OCI-LY3 (cell line): Measurements from ENCODE around the gene DGKB.
"Not testable (repeated sequence)": the region's sequence is repeated elsewhere in the genome, so short reads cannot be mapped to it uniquely, and the experiment has no call there.

ENCODE experiments used
- H2AFZ ChIP-seq: fragments of 200-600, 300-600 bp; shearing (Covaris generic); 2 replicates; pipeline ENCODE4 v1.6.0; 2014; ENCODE audit warnings: antibody characterized with exemption, low read depth, low read length
- H3K27ac ChIP-seq: fragments of 200-600, 300-600 bp; sonication (generic); 2 replicates; pipeline ENCODE4 v1.5.1; 2014; ENCODE audit warnings: mild to moderate bottlenecking, low read length, moderate library complexity, mixed read lengths
- H3K27me3 ChIP-seq: fragments of 200-600, 300-600 bp; sonication (generic); 2 replicates; pipeline ENCODE4 v1.6.1; 2014; ENCODE audit warnings: low read depth, low read length, mixed read lengths
- H3K36me3 ChIP-seq: fragments of 200-600, 300-600 bp; sonication (generic); replicated peaks from 2 replicates; pipeline ENCODE3; 2014; ENCODE audit warnings: low read depth, low read length, mixed read lengths
- H3K4me1 ChIP-seq: fragments of 300-600, 200-600 bp; sonication (generic); 2 replicates; pipeline ENCODE4 v1.6.1; 2014; ENCODE audit warnings: low read length, mixed read lengths
- H3K4me2 ChIP-seq: fragments of 200-600, 300-600 bp; sonication (generic); 2 replicates; pipeline ENCODE4 v1.6.1; 2014; ENCODE audit warnings: low read length, mixed read lengths
- H3K4me3 ChIP-seq: fragments of 300-600, 200-600 bp; sonication (generic); 2 replicates; pipeline ENCODE4 v1.5.1; 2014; ENCODE audit warnings: antibody characterized with exemption, mild to moderate bottlenecking, low read length, moderate library complexity
- H3K79me2 ChIP-seq: fragments of 300-600, 200-600 bp; shearing (Covaris generic); 2 replicates; pipeline ENCODE4 v1.6.1; 2014; ENCODE audit warnings: mild to moderate bottlenecking, low read length, mixed read lengths
- H3K9ac ChIP-seq: fragments of 300-600, 200-600 bp; shearing (Covaris generic); 2 replicates; pipeline ENCODE4 v1.6.0; 2014; ENCODE audit warnings: mild to moderate bottlenecking, low read length, moderate library complexity
- H3K9me3 ChIP-seq: fragments of 200-600, 300-600 bp; shearing (Covaris generic); 2 replicates; pipeline ENCODE4 v1.6.1; 2014; ENCODE audit warnings: low read length, mixed read lengths; ENCODE audit not compliant: insufficient read depth
- H4K20me1 ChIP-seq: fragments of 200-600, 300-600 bp; sonication (generic); 2 replicates; pipeline ENCODE4 v1.6.1; 2016; ENCODE audit warnings: low read length, mixed read lengths; ENCODE audit not compliant: insufficient read depth
- EZH2phosphoT487 ChIP-seq: fragments of 200-600 bp; shearing (Covaris generic); IDR thresholded peaks from 2 replicates; pipeline ENCODE4 v1.6.1; 2018; ENCODE audit warnings: antibody characterized with exemption, mixed run types, low read depth
- TF ChIP-seq, protein P1 (sequence below): fragments of 200-600, 300-600 bp; sonication (generic); IDR thresholded peaks from 2 replicates; pipeline ENCODE4 v1.5.1; 2014; ENCODE audit warnings: antibody characterized with exemption, low read length, low read depth

The DGKB gene

DNA sequence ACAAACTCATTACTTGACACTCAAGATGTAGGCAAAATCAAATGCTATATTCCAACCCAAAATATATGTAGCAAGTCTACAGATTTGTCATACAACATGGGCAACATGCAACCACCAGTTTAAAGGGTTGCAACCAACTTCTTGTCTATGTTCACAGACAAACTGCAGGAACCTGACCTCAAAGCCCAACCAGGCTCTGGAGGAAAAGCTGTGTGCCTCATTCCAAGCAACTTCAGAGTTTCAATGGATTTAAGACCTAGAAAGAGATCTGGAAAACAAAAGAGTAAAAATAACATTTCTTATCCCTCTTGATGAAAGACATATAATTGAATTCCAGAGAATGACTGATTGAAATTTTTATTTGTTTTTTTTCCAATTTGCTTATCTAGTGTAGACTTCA is 612.6 kb downstream of the DGKB start:
- Histone ChIP-seq H4K20me1 (no peaks in the 10 kb centered on the region), H3K4me1 (peaks cover 3% of the 10 kb centered on the region; the same call in 1 of the 2 replicates), H3K4me2 (no peak overlapping the region), H2AFZ (no peak overlapping the region), H3K4me3 (no peak overlapping the region), H3K79me2 (no peaks in the 10 kb centered on the region), H3K9ac (no peak overlapping the region), H3K36me3 (no peaks in the 10 kb centered on the region), H3K27ac (no peak overlapping the region), H3K9me3 (no peaks in the 10 kb centered on the region), H3K27me3 (no peaks in the 10 kb centered on the region)
- TF ChIP-seq, protein P1, sequence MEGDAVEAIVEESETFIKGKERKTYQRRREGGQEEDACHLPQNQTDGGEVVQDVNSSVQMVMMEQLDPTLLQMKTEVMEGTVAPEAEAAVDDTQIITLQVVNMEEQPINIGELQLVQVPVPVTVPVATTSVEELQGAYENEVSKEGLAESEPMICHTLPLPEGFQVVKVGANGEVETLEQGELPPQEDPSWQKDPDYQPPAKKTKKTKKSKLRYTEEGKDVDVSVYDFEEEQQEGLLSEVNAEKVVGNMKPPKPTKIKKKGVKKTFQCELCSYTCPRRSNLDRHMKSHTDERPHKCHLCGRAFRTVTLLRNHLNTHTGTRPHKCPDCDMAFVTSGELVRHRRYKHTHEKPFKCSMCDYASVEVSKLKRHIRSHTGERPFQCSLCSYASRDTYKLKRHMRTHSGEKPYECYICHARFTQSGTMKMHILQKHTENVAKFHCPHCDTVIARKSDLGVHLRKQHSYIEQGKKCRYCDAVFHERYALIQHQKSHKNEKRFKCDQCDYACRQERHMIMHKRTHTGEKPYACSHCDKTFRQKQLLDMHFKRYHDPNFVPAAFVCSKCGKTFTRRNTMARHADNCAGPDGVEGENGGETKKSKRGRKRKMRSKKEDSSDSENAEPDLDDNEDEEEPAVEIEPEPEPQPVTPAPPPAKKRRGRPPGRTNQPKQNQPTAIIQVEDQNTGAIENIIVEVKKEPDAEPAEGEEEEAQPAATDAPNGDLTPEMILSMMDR = no peak
- TF ChIP-seq EZH2phosphoT487 = no peak

DNA sequence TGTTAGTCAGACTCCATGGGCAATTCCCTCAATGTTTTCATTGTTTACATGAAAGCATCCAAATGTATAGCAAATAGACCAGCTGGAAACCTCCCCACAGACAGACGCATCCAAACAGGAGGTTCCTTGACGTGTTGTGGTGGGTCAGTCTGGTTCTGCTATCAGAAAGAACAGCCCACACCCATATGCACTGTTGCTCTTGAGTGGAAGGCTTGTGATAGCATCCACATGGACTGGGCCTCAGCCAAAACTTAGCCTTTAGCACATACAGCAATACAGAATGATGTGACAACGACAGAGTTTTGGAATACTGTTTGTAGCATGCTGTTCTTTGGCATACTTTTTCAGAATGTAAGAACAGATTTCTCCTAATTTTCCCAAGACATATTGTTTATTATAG is 613.9 kb downstream of the DGKB start:
- Histone ChIP-seq H3K27ac (no peak overlapping the region), H3K36me3 (no peaks in the 10 kb centered on the region), H4K20me1 (no peaks in the 10 kb centered on the region), H3K79me2 (no peaks in the 10 kb centered on the region), H3K9ac (no peak overlapping the region), H3K4me3 (no peak overlapping the region), H2AFZ (no peak overlapping the region), H3K4me2 (no peak overlapping the region), H3K27me3 (no peaks in the 10 kb centered on the region), H3K4me1 (peaks cover 3% of the 10 kb centered on the region; the same call in 1 of the 2 replicates), H3K9me3 (no peaks in the 10 kb centered on the region)
- TF ChIP-seq, protein P1 = no peak
- no peak for TF ChIP-seq EZH2phosphoT487

DNA sequence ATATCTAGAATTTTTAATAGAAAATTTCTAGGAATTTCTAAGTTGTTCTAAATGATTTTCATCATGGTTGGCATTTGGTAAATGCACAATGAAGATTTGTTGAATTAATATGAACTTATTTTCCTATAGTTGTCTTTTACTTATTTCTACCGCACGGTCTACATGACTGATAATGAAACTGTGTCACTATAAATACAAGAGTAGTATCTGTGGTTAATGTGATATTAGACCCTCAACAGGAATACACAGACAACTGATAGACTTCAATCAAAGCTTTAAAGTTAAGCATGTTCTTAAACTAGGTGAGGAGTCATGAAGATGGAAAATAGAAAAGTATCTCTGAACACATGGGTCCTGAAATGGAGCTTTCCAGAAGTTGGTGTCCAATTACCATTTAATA is 615.2 kb downstream of the DGKB start:
- Histone ChIP-seq H3K79me2 (no peaks in the 10 kb centered on the region), H2AFZ (no peak overlapping the region), H4K20me1 (no peaks in the 10 kb centered on the region), H3K4me2 (no peak overlapping the region), H3K4me3 (no peak overlapping the region), H3K9me3 (no peaks in the 10 kb centered on the region), H3K36me3 (no peaks in the 10 kb centered on the region), H3K9ac (no peak overlapping the region), H3K27me3 (no peaks in the 10 kb centered on the region), H3K27ac (no peak overlapping the region), H3K4me1 (peaks cover 3% of the 10 kb centered on the region; the same call in 1 of the 2 replicates)
- TF ChIP-seq, protein P1 = no peak
- no peak for TF ChIP-seq EZH2phosphoT487

DNA sequence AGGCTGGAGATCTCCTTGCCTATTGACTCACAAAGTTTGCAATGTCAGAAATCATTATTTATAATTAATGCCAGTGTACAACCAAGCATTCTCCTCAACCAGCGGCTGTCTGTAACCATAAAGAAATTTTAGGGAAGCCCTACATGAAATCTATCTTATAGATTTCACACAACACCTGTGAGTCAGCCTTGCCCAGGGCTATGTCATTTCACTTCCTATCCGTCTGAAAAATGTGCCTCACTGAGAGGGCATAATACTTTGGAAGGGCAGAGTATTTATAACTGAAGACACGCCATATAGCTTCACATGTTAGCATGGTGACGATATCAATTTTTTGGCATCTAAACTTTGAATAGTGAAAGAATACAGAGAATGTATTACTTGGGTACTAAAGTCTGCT is 616.5 kb downstream of the DGKB start:
- H3K9ac ChIP-seq = no peak overlapping the region
- TF ChIP-seq, protein P1 = no peak
- no peak for TF ChIP-seq EZH2phosphoT487
- H3K27me3 ChIP-seq = no peaks in the 10 kb centered on the region
- peaks cover 3% of the 10 kb centered on the region; the same call in 1 of the 2 replicates for H3K4me1 ChIP-seq
- H3K9me3 ChIP-seq = no peaks in the 10 kb centered on the region
- H3K79me2 ChIP-seq = no peaks in the 10 kb centered on the region
- no peak overlapping the region for H3K4me2 ChIP-seq
- H4K20me1 ChIP-seq = no peaks in the 10 kb centered on the region
- H3K36me3 ChIP-seq = no peaks in the 10 kb centered on the region
- no peak overlapping the region for H3K27ac ChIP-seq
- H3K4me3 ChIP-seq = no peak overlapping the region
- H2AFZ ChIP-seq = no peak overlapping the region

DNA sequence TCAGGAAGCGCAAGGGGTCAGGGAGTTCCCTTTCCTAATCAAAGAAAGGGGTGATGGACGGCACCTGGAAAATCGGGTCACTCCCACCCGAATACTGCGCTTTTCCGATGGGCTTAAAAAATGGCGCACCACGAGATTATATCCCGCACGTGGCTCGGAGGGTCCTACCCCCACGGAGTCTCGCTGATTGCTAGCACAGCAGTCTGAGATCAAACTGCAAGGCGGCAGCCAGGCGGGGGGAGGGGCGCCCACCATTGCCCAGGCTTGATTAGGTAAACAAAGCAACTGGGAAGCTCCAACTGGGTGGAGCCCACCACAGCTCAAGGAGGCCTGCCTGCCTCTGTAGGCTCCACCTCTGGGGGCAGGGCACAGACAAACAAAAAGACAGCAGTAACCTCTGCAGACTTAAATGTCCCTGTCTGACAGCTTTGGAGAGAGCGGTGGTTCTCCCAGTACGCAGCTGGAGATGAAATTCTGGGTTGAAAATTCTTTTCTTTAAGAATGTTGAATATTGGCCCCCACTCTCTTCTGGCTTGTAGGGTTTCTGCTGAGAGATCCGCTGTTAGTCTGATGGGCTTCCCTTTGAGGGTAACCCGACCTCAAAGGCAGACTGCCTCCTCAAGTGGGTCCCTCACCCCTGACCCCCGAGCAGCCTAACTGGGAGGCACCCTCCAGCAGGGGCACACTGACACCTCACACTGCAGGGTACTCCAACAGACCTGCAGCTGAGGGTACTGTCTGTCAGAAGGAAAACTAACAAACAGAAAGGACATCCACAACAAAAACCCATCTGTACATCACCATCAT is 623.3 kb downstream of the DGKB start:
- H3K4me1 ChIP-seq, H3K9me3 ChIP-seq, H3K79me2 ChIP-seq, H2AFZ ChIP-seq, H3K4me3 ChIP-seq, H3K4me2 ChIP-seq, H3K27me3 ChIP-seq, H3K9ac ChIP-seq, H4K20me1 ChIP-seq, H3K27ac ChIP-seq, H3K36me3 ChIP-seq: not testable (repeated sequence)
